HG03095 (cell line): ENCODE measurements around the gene CBL.
A peak's percentile ranks its signal among the peaks of the same experiment; 100 is the strongest.
"Not testable (repeated sequence)": the region's sequence is repeated elsewhere in the genome, so short reads cannot be mapped to it uniquely, and the experiment has no call there.

Experiments
- ATAC-seq: cut with Tn5 transposase; IDR thresholded peaks from one replicate; pipeline ENCODE4 v1.9.1; 2021; ENCODE audit warnings: moderate library complexity; ENCODE audit not compliant: unreplicated experiment

Gene CBL

DNA sequence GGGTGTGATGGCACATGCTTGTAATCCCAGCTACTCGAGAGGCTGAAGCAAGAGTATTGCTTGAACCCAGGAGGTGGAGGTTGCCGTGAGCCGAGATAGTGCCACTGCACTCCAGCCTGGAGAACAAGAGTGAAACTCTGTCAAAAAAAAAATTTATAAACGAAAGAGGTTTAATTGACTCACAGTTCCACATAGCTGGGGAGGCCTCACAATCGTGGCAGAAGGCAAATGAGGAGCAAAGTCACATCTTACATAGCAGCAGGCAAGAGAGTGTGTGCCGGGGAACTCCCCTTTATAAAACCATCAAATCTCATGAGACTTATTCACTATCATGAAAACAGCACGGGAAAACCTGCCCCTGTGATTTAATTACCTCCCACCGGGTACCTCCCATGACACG lies 21.7 kb upstream of the CBL start:
- ATAC-seq = not testable (repeated sequence)

- no peak for ATAC-seq
Observed at GRCh38 chr11:119185981-119186634, 20.0 kb upstream of the CBL start.

DNA sequence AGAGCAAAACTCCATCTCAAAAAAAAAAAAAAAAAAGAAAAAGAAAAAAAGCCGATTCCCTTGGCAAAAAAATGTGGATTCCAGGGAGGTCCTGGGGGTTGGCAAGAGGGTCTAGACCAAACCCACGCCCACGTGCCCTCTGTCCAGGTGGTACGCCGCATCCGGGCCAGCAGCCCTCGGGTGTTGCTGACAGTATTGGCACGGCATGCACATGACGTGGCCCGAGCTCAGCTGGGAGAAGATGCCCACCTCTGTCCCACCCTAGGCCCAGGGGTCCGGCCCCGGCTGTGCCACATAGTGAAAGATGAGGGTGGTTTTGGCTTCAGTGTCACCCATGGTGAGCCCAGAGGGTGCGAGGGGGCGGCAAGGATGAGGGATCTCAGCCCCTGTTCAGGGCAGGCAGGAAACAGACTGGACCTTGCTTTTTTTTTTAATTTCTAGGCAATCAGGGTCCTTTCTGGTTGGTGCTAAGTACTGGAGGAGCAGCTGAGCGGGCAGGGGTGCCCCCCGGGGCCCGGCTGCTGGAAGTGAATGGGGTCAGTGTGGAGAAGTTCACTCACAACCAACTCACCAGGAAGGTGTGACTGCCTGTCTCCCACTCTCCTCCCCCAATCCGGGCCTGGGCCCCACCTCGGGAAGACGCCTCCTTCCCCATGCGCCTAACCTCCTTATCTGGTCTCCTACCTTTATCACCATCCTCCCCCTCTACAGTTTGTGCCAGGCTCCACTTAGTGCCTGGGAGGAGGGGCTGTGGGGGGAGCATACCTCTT lies 18.8 kb upstream of the CBL start:
- no peak for ATAC-seq

GRCh38 chr11:119188067-119188466 lies 18.1 kb upstream of the CBL start:
- ATAC-seq = no peak

DNA sequence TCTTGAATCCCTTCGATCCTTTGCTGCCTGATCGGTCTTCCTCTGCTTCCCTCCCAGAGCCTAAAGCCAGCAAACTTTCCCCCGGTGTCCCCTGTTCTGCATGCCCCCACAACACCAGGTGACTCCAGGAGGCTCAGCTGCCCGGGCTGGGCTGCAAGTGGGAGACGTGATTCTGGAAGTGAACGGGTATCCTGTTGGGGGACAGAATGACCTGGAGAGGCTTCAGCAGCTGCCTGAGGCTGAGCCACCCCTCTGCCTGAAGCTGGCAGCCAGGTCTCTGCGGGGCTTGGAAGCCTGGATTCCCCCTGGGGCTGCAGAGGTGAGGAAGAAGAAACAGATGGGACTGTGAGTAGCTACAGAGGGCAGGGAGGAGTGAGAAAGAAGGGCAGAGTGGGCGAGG lies 17.3 kb upstream of the CBL start:
- no peak for ATAC-seq

GRCh38 chr11:119189393-119189792 lies 16.7 kb upstream of the CBL start:
- ATAC-seq = no peak

DNA sequence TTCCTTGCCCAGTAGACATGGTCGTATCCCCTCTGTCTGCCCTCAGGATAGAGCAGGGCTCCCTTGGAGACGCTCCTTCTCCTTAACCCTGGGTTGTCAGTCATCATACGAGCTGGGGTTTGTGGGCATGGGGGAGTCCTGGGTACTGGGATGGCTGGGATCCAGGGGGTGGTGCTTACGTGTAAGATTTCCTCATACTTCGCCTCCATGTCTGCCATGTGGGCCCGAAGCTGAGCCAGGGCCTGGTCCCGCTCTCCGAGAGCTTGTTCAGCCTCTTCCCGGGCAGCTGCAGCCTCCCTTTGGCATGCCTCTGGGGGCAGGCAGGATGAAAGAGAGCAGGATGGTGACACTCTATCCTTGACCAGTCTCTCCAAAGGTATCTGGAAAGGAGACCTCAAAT lies 15.6 kb upstream of the CBL start:
- ATAC-seq = no peak

GRCh38 chr11:119191265-119191664 lies 14.9 kb upstream of the CBL start:
- ATAC-seq = not testable (repeated sequence)

DNA sequence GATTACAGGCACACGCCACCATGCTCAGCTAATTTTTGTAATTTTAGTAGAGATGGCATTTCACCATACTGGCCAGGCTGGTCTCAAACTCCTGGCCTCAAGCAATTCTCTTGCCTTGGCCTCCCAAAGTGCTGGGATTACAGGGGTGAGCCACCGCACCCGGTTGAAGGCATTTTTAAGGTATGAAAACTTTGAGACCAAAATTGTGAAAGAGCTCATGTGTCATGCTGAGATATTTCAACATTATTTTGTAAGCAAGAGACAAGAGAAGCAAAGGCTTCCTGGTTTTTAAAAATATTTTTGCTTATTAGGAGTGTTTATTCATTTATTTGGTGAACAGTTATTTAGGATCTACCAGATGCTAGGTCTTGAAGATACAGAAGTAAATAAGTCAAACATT lies 14.0 kb upstream of the CBL start:
- no peak for ATAC-seq

DNA sequence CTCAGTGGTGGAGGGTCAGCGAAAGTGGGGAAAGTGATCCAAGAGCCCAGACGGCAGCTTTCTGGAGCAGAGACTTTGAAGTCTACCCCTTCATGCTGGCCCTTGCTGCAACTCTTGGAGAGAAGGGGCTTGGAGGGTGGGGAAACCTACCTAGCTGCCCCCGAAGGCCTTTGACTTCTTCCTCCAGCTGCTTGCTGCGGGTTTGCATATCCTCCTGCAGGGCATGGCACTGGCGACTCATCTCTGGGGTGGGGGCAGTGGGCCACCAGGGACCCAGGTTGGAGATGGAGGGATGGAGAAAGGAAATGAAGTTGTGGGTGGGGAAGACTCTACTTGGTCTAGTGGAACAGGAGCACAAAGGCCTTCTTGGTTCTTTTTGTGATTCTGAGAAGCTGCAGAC lies 13.1 kb upstream of the CBL start:
- no peak for ATAC-seq

GRCh38 chr11:119193626-119194025 lies 12.5 kb upstream of the CBL start:
- no peak for ATAC-seq

GRCh38 chr11:119194811-119195440 lies 11.2 kb upstream of the CBL start:
- no peak for ATAC-seq

GRCh38 chr11:119195680-119196079 lies 10.5 kb upstream of the CBL start:
- ATAC-seq = no peak

- no peak for ATAC-seq
Observed at GRCh38 chr11:119196833-119197483, 9.2 kb upstream of the CBL start.

GRCh38 chr11:119198925-119199324 lies 7.2 kb upstream of the CBL start:
- ATAC-seq = no peak

DNA sequence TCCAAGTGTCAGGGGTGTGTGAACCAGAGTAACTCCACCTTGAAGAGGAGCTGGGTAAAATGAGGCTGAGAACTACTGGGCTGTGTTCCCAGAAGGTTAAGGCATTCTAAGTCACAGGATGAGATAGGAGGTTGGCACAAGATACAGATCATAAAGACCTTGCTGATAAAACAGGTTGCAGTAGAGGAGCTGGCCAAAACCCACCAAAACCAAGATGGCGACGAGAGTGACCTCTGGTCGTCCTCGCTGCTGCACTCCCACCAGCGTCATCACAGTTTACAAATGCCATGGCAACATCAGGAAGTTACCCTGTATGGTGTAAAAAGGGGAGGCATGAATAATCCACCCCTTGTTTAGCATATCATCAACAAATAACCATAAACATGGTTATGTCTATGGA lies 4.9 kb upstream of the CBL start:
- not testable (repeated sequence) for ATAC-seq

GRCh38 chr11:119202554-119202953 lies 3.6 kb upstream of the CBL start:
- ATAC-seq = no peak

- no peak for ATAC-seq
Observed at GRCh38 chr11:119204066-119204465, 2.1 kb upstream of the CBL start.

GRCh38 chr11:119205080-119205479 lies 1.1 kb upstream of the CBL start:
- no peak for ATAC-seq

DNA sequence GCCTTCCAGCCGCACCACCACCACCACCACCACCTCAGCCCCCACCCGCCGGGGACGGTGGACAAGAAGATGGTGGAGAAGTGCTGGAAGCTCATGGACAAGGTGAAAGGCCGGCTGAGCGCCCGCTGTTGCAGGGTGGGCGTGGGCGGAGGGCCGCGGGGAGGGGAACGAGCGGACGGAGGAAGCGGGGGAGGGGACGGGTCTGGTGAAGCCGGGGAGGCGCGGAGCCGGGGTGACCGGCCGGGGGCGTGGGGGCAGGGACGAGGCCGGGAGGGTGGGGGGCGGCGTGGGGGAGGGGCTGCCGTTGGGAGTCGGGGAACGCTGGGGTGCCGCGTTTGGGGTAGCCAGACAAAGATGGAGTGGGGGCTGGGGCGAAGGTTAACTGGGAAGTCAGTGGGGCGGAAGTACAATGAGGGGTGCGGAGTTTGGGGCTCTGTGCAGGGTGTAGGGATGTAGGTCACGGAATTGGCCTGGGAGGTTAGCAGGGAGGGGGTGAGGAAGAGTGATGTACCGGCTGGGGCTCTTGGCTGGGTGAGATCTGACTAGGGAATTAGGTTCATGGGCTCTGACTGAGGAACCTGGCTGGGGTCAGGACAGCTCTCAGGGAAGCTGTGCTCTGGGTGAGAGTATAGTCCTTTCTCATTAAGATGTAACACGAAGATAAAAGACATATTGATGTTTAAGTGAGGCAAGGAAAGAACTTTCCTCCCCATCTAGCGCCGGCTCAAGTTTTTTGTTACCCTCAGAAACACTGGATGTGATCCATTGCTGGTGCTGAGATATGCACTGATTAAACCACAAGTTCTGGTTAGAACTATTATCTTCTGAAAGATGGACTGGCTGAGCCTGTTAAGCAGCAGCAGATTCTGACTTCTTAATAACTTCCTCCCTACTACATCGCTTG lies 624 bp downstream of the CBL start:
- ATAC-seq = peak; percentile 22
